ENCODE results near the gene TCF4. TPM values are rescaled to one million over a fixed set of nuclear protein-coding genes. Genes with fewer than 3 reads are reported as not detected.

The TCF4 gene
- total RNA-seq, 1 donor: 84.6 TPM

GRCh38 chr18:55446996-55447671, 140.9 kb downstream of the TCF4 start:
- no peak overlapping the region for H3K4me3 ChIP-seq (ENCODE audit: low read depth, low read length)
- TF ChIP-seq CTCF (IDR thresholded peaks at IDR 0.05; ENCODE audit: insufficient read depth, low read depth, low read length): no peak

GRCh38 chr18:55444536-55444935, 143.5 kb downstream of the TCF4 start:
- no peak for TF ChIP-seq CTCF (IDR thresholded peaks at IDR 0.05; ENCODE audit: insufficient read depth, low read depth, low read length)
- no peak overlapping the region for H3K4me3 ChIP-seq (ENCODE audit: low read depth, low read length)
- no peak for DNase-seq (ENCODE audit: low read depth)

More at GRCh38 chr18:55446996-55447671, 140.9 kb downstream of the TCF4 start:
- no peak for DNase-seq (ENCODE audit: low read depth)

- TF ChIP-seq CTCF (IDR thresholded peaks at IDR 0.05; ENCODE audit: insufficient read depth, low read depth, low read length): no peak
- no peak for DNase-seq (ENCODE audit: low read depth)
These were observed 144.2 kb downstream of the TCF4 start for GRCh38 chr18:55443776-55444175.

GRCh38 chr18:55442561-55442960, 145.4 kb downstream of the TCF4 start:
- H3K4me3 ChIP-seq (ENCODE audit: low read depth, low read length): no peak overlapping the region
- no peak for DNase-seq (ENCODE audit: low read depth)
- no peak for TF ChIP-seq CTCF (IDR thresholded peaks at IDR 0.05; ENCODE audit: insufficient read depth, low read depth, low read length)

More at GRCh38 chr18:55443776-55444175, 144.2 kb downstream of the TCF4 start:
- H3K4me3 ChIP-seq (ENCODE audit: low read depth, low read length): no peak overlapping the region

GRCh38 chr18:55440988-55441387, 147.0 kb downstream of the TCF4 start:
- DNase-seq (ENCODE audit: low read depth): no peak
- no peak overlapping the region for H3K4me3 ChIP-seq (ENCODE audit: low read depth, low read length)
- TF ChIP-seq CTCF (IDR thresholded peaks at IDR 0.05; ENCODE audit: insufficient read depth, low read depth, low read length): no peak

GRCh38 chr18:55439056-55439455, 148.9 kb downstream of the TCF4 start:
- no peak for DNase-seq (ENCODE audit: low read depth)
- no peak overlapping the region for H3K4me3 ChIP-seq (ENCODE audit: low read depth, low read length)
- no peak for TF ChIP-seq CTCF (IDR thresholded peaks at IDR 0.05; ENCODE audit: insufficient read depth, low read depth, low read length)

- no peak for DNase-seq (ENCODE audit: low read depth)
- TF ChIP-seq CTCF (IDR thresholded peaks at IDR 0.05; ENCODE audit: insufficient read depth, low read depth, low read length): no peak
- H3K4me3 ChIP-seq (ENCODE audit: low read depth, low read length): no peak overlapping the region
These were observed 152.4 kb downstream of the TCF4 start for GRCh38 chr18:55435592-55435991.
